HCT116 (cell line): Measurements from ENCODE around the gene SERAC1. TPM values are rescaled to one million over a fixed set of nuclear protein-coding genes. Genes with fewer than 3 reads are reported as not detected.

ENCODE experiments used
- ATAC-seq: fragments of 200-7000 bp; cut with Tn5 transposase; 2 replicates; pipeline ENCODE4 v1.9.1; 2020; ENCODE audit warnings: mild to moderate bottlenecking, moderate library complexity
- BruUV-seq: library from RNA; stranded (reverse); fragments of 400-500 nt; replicated peaks from 2 replicates; lab custom pipeline; 2021; lab: Mats Ljungman, UMichigan
- CTCF ChIA-PET: fragments of 300-600 bp; sonication (Branson Sonifier 250); formaldehyde crosslinking; loops from one replicate; lab custom pipeline; 2021; ENCODE audit warnings: antibody characterized with exemption; lab: Charles Lee
- POLR2A ChIA-PET: fragments of 300-600, 350-600 bp; sonication (Branson Sonifier 250); formaldehyde crosslinking; loops from one replicate; lab custom pipeline; 2021; ENCODE audit warnings: antibody characterized with exemption; lab: Charles Lee
- RAD21 ChIA-PET, 2 experiments: fragments of 300-600 bp; sonication (Branson Sonifier 250); formaldehyde crosslinking; loops; one replicate each; lab custom pipeline; 2023; ENCODE audit warnings: low total read pairs in 2 of 2; ENCODE audit not compliant: uncharacterized antibody in 2 of 2, unreplicated experiment in 2 of 2, low non-redundant PET in 1 of 2; lab: Charles Lee
- DNase-seq: peaks from one replicate; pipeline ENCODE4 v3.0.0-alpha.2; 2010; ENCODE audit warnings: low read depth, low spot score
- H2AFZ ChIP-seq: fragments of 200-600 bp; shearing (Covaris generic), sonication (generic); 2 replicates; pipeline ENCODE4 v1.6.1; 2017; ENCODE audit warnings: low read depth, mixed run types, mixed read lengths, antibody characterized with exemption, low read length; ENCODE audit not compliant: poor library complexity, severe bottlenecking
- H3K27ac ChIP-seq: 2 replicates; pipeline ENCODE4 v1.5.1; 2012; ENCODE audit warnings: low read depth, low read length
- H3K27me3 ChIP-seq: fragments of 200-600 bp; sonication (generic); 2 replicates; pipeline ENCODE4 v1.6.1; 2016; ENCODE audit warnings: mixed run types, low read length, mixed read lengths; ENCODE audit not compliant: insufficient read depth
- H3K36me3 ChIP-seq, 2 experiments: fragments of 200-500 bp in 1 of 2; fragments of 200-600 bp in 1 of 2; sonication (Bioruptor generic) in 1 of 2; sonication (generic) in 1 of 2; 2 replicates each; pipeline versions ENCODE4 v1.5.1 to v1.6.1; 2014 to 2016; ENCODE audit warnings: low read length in 2 of 2, inconsistent platforms in 1 of 2, mixed read lengths in 1 of 2, mixed run types in 1 of 2; ENCODE audit not compliant: insufficient read depth in 2 of 2, control insufficient read depth in 1 of 2
- H3K4me1 ChIP-seq, 2 experiments: fragments of 200-600 bp in 1 of 2; sonication (generic) in 1 of 2; 2 replicates each; pipeline versions ENCODE4 v1.5.1 to v1.6.1; 2012 to 2017; ENCODE audit warnings: low read length in 2 of 2, inconsistent platforms in 1 of 2, mild to moderate bottlenecking in 1 of 2, mixed read lengths in 1 of 2, mixed run types in 1 of 2, moderate library complexity in 1 of 2; ENCODE audit not compliant: insufficient read depth in 2 of 2, control insufficient read depth in 1 of 2
- H3K4me2 ChIP-seq: fragments of 200-600 bp; sonication (generic); 2 replicates; pipeline ENCODE4 v1.6.1; 2017; ENCODE audit warnings: mixed run types, low read length, mixed read lengths
- H3K4me3 ChIP-seq, 2 experiments: fragments of 200-600 bp in 1 of 2; sonication (generic) in 1 of 2; replicated peaks in 1 of 2; 2 replicates each; pipeline ENCODE4 v1.5.1; 2011 to 2016; ENCODE audit warnings: low read length in 2 of 2, control low read depth in 1 of 2, low read depth in 1 of 2, mild to moderate bottlenecking in 1 of 2, mixed read lengths in 1 of 2, mixed run types in 1 of 2
- H3K79me2 ChIP-seq: fragments of 200-600 bp; sonication (generic); 2 replicates; pipeline ENCODE4 v1.6.1; 2017; ENCODE audit warnings: mild to moderate bottlenecking, mixed run types, low read length, moderate library complexity, mixed read lengths; ENCODE audit not compliant: insufficient read depth
- H3K9ac ChIP-seq: fragments of 200-600 bp; sonication (generic); 2 replicates; pipeline ENCODE4 v1.6.1; 2016; ENCODE audit warnings: low read length, mixed read lengths
- H3K9me2 ChIP-seq: fragments of 200-600 bp; sonication (generic), shearing (Covaris generic); 2 replicates; pipeline ENCODE4 v1.6.1; 2017; ENCODE audit warnings: mixed run types, mild to moderate bottlenecking, moderate library complexity; ENCODE audit not compliant: insufficient read depth
- H3K9me3 ChIP-seq, 2 experiments: fragments of 200-500 bp in 1 of 2; fragments of 200-600 bp in 1 of 2; sonication (Bioruptor generic) in 1 of 2; sonication (generic) in 1 of 2; 2 replicates each; pipeline ENCODE4 v1.6.1; 2014 to 2017; ENCODE audit warnings: low read length in 2 of 2, mixed read lengths in 2 of 2, inconsistent platforms in 1 of 2, low read depth in 1 of 2, mild to moderate bottlenecking in 1 of 2, mixed run types in 1 of 2, moderate library complexity in 1 of 2; ENCODE audit not compliant: control insufficient read depth in 1 of 2, insufficient read depth in 1 of 2
- H4K20me1 ChIP-seq: fragments of 200-600 bp; sonication (generic), shearing (Covaris generic); 2 replicates; pipeline ENCODE4 v1.6.1; 2017; ENCODE audit warnings: mixed run types, mild to moderate bottlenecking, moderate library complexity; ENCODE audit not compliant: insufficient read depth
- CBX3 ChIP-seq: IDR thresholded peaks from 2 replicates; pipeline ENCODE4 v1.6.1; 2012; ENCODE audit warnings: low read depth
- CEBPB ChIP-seq: IDR thresholded peaks from 2 replicates; pipeline ENCODE4 v1.6.1; 2012; ENCODE audit warnings: low read depth
- EGR1 ChIP-seq: IDR thresholded peaks from 2 replicates; pipeline ENCODE4 v1.6.1; 2012; ENCODE audit warnings: low read depth
- ELF1 ChIP-seq: IDR thresholded peaks from 2 replicates; pipeline ENCODE4 v1.6.1; 2012; ENCODE audit warnings: low read depth, borderline replicate concordance
- EZH2 ChIP-seq: fragments of 200-600 bp; sonication (generic); IDR thresholded peaks from 2 replicates; pipeline ENCODE4 v1.6.1; 2017; ENCODE audit warnings: antibody characterized with exemption, mixed run types
- EZH2phosphoT487 ChIP-seq: fragments of 200-600 bp; IDR thresholded peaks from 2 replicates; pipeline ENCODE4 v1.6.1; 2018; ENCODE audit warnings: antibody characterized with exemption, borderline replicate concordance
- FOSL1 ChIP-seq: IDR thresholded peaks from 2 replicates; pipeline ENCODE4 v1.6.1; 2012; ENCODE audit warnings: low read depth
- JUND ChIP-seq: IDR thresholded peaks from 2 replicates; pipeline ENCODE4 v1.6.1; 2012
- POLR2A ChIP-seq: IDR thresholded peaks from 2 replicates; pipeline ENCODE4 v1.7.0; 2011; ENCODE audit warnings: borderline replicate concordance; ENCODE audit not compliant: insufficient read depth, insufficient read length; ENCODE audit errors: extremely low read depth
- POLR2AphosphoS5 ChIP-seq: IDR thresholded peaks from 2 replicates; pipeline ENCODE4 v1.6.1; 2011; ENCODE audit warnings: mild to moderate bottlenecking, low read depth, low read length, moderate library complexity
- SIN3A ChIP-seq: IDR thresholded peaks from 2 replicates; pipeline ENCODE4 v1.6.1; 2012; ENCODE audit warnings: low read depth
- SRF ChIP-seq: IDR thresholded peaks from 2 replicates; pipeline ENCODE4 v1.6.1; 2012; ENCODE audit warnings: low read depth
- TCF7L2 ChIP-seq: IDR thresholded peaks from 2 replicates; pipeline ENCODE4 v1.7.0; 2011; ENCODE audit warnings: borderline replicate concordance, inconsistent platforms; ENCODE audit not compliant: insufficient read depth, insufficient read length; ENCODE audit errors: extremely low read depth
- YY1 ChIP-seq: IDR thresholded peaks from 2 replicates; pipeline ENCODE4 v1.6.1; 2011; ENCODE audit warnings: low read length, low read depth, moderate library complexity, mild to moderate bottlenecking; ENCODE audit not compliant: insufficient replicate concordance; ENCODE audit errors: extremely low read depth
- ZNF274 ChIP-seq: fragments of 200-500 bp; sonication (Bioruptor generic); IDR thresholded peaks from 2 replicates; pipeline ENCODE4 v1.6.1; 2014; ENCODE audit warnings: mild to moderate bottlenecking, low read depth, low read length, inconsistent platforms
- intact Hi-C: fragments of 100-400 bp; cut with micrococcal nuclease; formaldehyde crosslinking; loops from 2 replicates; pipeline ENCODE4 v1.10.0; 2022
- total RNA-seq: library from RNA; stranded (reverse); gene quantifications from one replicate; pipeline ENCODE4 v1.2.1, GENCODE V29; 2021; ENCODE audit not compliant: unreplicated experiment
- TF ChIP-seq, protein P1 (sequence below), 3 experiments: fragments of 200-600 bp in 1 of 3; sonication (generic) in 1 of 3; IDR thresholded peaks in 2 of 3; conservative IDR thresholded peaks in 1 of 3; 2 replicates each; pipeline ENCODE4 v1.5.1; 2012 to 2017; ENCODE audit warnings: low read depth in 2 of 3, low read length in 2 of 3, antibody characterized with exemption in 1 of 3, borderline replicate concordance in 1 of 3, control low read depth in 1 of 3, mild to moderate bottlenecking in 1 of 3, mixed read lengths in 1 of 3, mixed run types in 1 of 3, moderate library complexity in 1 of 3; ENCODE audit not compliant: insufficient read depth in 1 of 3
- TF ChIP-seq, protein P2 (sequence below): IDR thresholded peaks from 2 replicates; pipeline ENCODE4 v1.6.1; 2012
- TF ChIP-seq, protein P3 (sequence below): IDR thresholded peaks from 2 replicates; pipeline ENCODE4 v1.6.1; 2012
- TF ChIP-seq, protein P4 (sequence below): IDR thresholded peaks from 2 replicates; pipeline ENCODE4 v1.6.1; 2012; ENCODE audit warnings: low read depth
- TF ChIP-seq, protein P5 (sequence below): IDR thresholded peaks from 2 replicates; pipeline ENCODE4 v1.6.1; 2011; ENCODE audit warnings: mild to moderate bottlenecking, low read length, moderate library complexity; ENCODE audit not compliant: insufficient replicate concordance; ENCODE audit errors: extremely low read depth

The SERAC1 gene
- total RNA-seq, 1 experiment from 2014 or later = 7.6 TPM

DNA sequence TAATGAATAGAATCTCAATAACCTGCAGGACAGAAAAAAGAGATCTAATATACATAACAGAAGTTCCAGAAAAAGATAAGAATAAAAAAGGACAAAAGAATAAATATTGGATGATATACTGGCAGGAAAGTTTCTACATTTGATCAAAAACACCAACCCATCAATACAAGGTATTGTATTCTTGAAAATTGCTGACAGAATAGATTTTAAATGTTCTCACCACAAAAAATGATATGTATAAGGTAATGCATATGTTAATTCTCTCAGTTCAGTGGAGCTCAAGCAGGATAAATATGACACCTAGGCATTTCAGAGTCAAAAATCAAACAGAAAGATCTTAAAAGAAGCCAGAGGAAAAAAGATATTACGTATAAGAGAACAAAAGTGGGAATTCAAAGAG, 43.8 kb downstream of the SERAC1 start:
- intact Hi-C loops = no loop called here
- H3K9ac ChIP-seq = no peak overlapping the region
- H2AFZ ChIP-seq = no peak overlapping the region
- TF ChIP-seq, protein P1, sequence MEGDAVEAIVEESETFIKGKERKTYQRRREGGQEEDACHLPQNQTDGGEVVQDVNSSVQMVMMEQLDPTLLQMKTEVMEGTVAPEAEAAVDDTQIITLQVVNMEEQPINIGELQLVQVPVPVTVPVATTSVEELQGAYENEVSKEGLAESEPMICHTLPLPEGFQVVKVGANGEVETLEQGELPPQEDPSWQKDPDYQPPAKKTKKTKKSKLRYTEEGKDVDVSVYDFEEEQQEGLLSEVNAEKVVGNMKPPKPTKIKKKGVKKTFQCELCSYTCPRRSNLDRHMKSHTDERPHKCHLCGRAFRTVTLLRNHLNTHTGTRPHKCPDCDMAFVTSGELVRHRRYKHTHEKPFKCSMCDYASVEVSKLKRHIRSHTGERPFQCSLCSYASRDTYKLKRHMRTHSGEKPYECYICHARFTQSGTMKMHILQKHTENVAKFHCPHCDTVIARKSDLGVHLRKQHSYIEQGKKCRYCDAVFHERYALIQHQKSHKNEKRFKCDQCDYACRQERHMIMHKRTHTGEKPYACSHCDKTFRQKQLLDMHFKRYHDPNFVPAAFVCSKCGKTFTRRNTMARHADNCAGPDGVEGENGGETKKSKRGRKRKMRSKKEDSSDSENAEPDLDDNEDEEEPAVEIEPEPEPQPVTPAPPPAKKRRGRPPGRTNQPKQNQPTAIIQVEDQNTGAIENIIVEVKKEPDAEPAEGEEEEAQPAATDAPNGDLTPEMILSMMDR (IDR thresholded peaks at IDR 0.05 in 2 of 3, conservative IDR thresholded peaks at IDR 0.05 in 1 of 3; ENCODE audit: borderline replicate concordance in 1 of 3, insufficient read depth in 1 of 3, low read depth in 2 of 3, low read length in 2 of 3) = no peak
- TF ChIP-seq, protein P2, sequence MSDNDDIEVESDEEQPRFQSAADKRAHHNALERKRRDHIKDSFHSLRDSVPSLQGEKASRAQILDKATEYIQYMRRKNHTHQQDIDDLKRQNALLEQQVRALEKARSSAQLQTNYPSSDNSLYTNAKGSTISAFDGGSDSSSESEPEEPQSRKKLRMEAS = no peak
- TF ChIP-seq JUND = no peak
- TF ChIP-seq EGR1 = no peak
- TF ChIP-seq, protein P3, sequence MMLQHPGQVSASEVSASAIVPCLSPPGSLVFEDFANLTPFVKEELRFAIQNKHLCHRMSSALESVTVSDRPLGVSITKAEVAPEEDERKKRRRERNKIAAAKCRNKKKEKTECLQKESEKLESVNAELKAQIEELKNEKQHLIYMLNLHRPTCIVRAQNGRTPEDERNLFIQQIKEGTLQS = no peak
- TF ChIP-seq POLR2A = no peak
- no peak for TF ChIP-seq YY1
- TF ChIP-seq, protein P4, sequence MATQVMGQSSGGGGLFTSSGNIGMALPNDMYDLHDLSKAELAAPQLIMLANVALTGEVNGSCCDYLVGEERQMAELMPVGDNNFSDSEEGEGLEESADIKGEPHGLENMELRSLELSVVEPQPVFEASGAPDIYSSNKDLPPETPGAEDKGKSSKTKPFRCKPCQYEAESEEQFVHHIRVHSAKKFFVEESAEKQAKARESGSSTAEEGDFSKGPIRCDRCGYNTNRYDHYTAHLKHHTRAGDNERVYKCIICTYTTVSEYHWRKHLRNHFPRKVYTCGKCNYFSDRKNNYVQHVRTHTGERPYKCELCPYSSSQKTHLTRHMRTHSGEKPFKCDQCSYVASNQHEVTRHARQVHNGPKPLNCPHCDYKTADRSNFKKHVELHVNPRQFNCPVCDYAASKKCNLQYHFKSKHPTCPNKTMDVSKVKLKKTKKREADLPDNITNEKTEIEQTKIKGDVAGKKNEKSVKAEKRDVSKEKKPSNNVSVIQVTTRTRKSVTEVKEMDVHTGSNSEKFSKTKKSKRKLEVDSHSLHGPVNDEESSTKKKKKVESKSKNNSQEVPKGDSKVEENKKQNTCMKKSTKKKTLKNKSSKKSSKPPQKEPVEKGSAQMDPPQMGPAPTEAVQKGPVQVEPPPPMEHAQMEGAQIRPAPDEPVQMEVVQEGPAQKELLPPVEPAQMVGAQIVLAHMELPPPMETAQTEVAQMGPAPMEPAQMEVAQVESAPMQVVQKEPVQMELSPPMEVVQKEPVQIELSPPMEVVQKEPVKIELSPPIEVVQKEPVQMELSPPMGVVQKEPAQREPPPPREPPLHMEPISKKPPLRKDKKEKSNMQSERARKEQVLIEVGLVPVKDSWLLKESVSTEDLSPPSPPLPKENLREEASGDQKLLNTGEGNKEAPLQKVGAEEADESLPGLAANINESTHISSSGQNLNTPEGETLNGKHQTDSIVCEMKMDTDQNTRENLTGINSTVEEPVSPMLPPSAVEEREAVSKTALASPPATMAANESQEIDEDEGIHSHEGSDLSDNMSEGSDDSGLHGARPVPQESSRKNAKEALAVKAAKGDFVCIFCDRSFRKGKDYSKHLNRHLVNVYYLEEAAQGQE = no peak
- TF ChIP-seq, protein P5, sequence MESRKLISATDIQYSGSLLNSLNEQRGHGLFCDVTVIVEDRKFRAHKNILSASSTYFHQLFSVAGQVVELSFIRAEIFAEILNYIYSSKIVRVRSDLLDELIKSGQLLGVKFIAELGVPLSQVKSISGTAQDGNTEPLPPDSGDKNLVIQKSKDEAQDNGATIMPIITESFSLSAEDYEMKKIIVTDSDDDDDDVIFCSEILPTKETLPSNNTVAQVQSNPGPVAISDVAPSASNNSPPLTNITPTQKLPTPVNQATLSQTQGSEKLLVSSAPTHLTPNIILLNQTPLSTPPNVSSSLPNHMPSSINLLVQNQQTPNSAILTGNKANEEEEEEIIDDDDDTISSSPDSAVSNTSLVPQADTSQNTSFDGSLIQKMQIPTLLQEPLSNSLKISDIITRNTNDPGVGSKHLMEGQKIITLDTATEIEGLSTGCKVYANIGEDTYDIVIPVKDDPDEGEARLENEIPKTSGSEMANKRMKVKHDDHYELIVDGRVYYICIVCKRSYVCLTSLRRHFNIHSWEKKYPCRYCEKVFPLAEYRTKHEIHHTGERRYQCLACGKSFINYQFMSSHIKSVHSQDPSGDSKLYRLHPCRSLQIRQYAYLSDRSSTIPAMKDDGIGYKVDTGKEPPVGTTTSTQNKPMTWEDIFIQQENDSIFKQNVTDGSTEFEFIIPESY = no peak
- TF ChIP-seq CBX3 = no peak
- TF ChIP-seq EZH2phosphoT487 = no peak
- TF ChIP-seq SIN3A = no peak
- no peak for TF ChIP-seq POLR2AphosphoS5
- TF ChIP-seq ZNF274 = no peak
- no peak for TF ChIP-seq EZH2
- TF ChIP-seq SRF = no peak
- TF ChIP-seq TCF7L2 = no peak
- TF ChIP-seq ELF1 = no peak
- TF ChIP-seq CEBPB = no peak
- no peak for TF ChIP-seq FOSL1
- no peak overlapping the region for H3K4me2 ChIP-seq
- ATAC-seq = no peak
- BruUV-seq = no TSS peak
- no peak overlapping the region for H3K27ac ChIP-seq
- ChIA-PET POLR2A (no interaction called here), CTCF (no interaction called here), RAD21 (no interaction called here)
- no peaks in the 10 kb centered on the region for H3K9me3 ChIP-seq
- H3K9me2 ChIP-seq = no peaks in the 10 kb centered on the region
- H3K4me1 ChIP-seq = no peaks in the 10 kb centered on the region
- no peak for DNase-seq
- H4K20me1 ChIP-seq = no peaks in the 10 kb centered on the region
- H3K27me3 ChIP-seq = no peaks in the 10 kb centered on the region
- no peaks in the 10 kb centered on the region; a peak in 1 of 4 replicates for H3K36me3 ChIP-seq
- no peak overlapping the region for H3K4me3 ChIP-seq
- no peaks in the 10 kb centered on the region for H3K79me2 ChIP-seq
